HepG2 (cell line): ENCODE results near the gene GDF7. TPM values are rescaled to one million over a fixed set of nuclear protein-coding genes. Genes with fewer than 3 reads are reported as not detected.

Experiments
- ATAC-seq: fragments of 200-7000 bp; cut with Tn5 transposase; 3 replicates; pipeline ENCODE4 v1.9.1; 2020; ENCODE audit warnings: mild to moderate bottlenecking, moderate library complexity
- BruUV-seq: library from RNA; stranded (reverse); fragments of 400-500 nt; replicated peaks from 2 replicates; lab custom pipeline; 2021; lab: Mats Ljungman, UMichigan
- CTCF ChIA-PET: fragments of 300-600 bp; formaldehyde crosslinking; extraction: SDS; loops from one replicate; lab custom pipeline; 2021; ENCODE audit warnings: low total read pairs, inconsistent platforms, low intra/inter-chr PET ratio; lab: Yijun Ruan, JAX
- POLR2A ChIA-PET: fragments of 350-600 bp; sonication (Branson Sonifier 250); formaldehyde crosslinking; loops from one replicate; lab custom pipeline; 2020; ENCODE audit warnings: antibody characterized with exemption, inconsistent platforms; lab: Yijun Ruan, JAX
- DNase-seq: peaks from one replicate; pipeline ENCODE4 v3.0.0-alpha.2; 2015; ENCODE audit warnings: low spot score
- FAIRE-seq: peaks from 3 replicates; lab custom pipeline; 2011; peaks lifted over from hg19 to GRCh38; lab: Jason Lieb, UNC
- H2AFZ ChIP-seq: one replicate; pipeline ENCODE4 v1.6.1; 2011; ENCODE audit warnings: low read length, inconsistent platforms
- H3K27ac ChIP-seq: fragments of 300-600 bp; 3 replicates; pipeline ENCODE4 v1.8.0; 2011; ENCODE audit warnings: mixed run types, mild to moderate bottlenecking, mixed read lengths, low read length, inconsistent platforms; ENCODE audit not compliant: insufficient read depth; ENCODE audit errors: extremely low read length
- H3K27me3 ChIP-seq, 2 experiments: fragments of 200-600 bp in 1 of 2; 2 replicates in 1 of 2; 3 replicates in 1 of 2; pipeline versions ENCODE4 v1.6.0 to v1.8.0; 2011; ENCODE audit warnings: low read length in 2 of 2, mild to moderate bottlenecking in 2 of 2, moderate library complexity in 2 of 2, inconsistent platforms in 1 of 2; ENCODE audit not compliant: insufficient read depth in 2 of 2, control insufficient read depth in 1 of 2
- H3K36me3 ChIP-seq, 2 experiments: fragments of 200-600 bp in 1 of 2; replicated peaks in 1 of 2; 2 replicates in 1 of 2; 3 replicates in 1 of 2; pipeline versions ENCODE4 v1.5.1 to v1.8.0; 2011; ENCODE audit warnings: low read length in 2 of 2, inconsistent platforms in 1 of 2; ENCODE audit not compliant: insufficient read depth in 2 of 2, control insufficient read depth in 1 of 2
- H3K4me1 ChIP-seq: 2 replicates; pipeline ENCODE4 v1.5.1; 2012; ENCODE audit warnings: low read length, inconsistent platforms; ENCODE audit not compliant: insufficient read depth
- H3K4me2 ChIP-seq: 2 replicates; pipeline ENCODE4 v1.6.0; 2011; ENCODE audit warnings: low read depth, low read length, inconsistent platforms
- H3K4me3 ChIP-seq, 3 experiments: fragments of 200-600 bp in 1 of 3; sonication (generic), shearing (Covaris generic) in 1 of 3; replicated peaks in 1 of 3; 2 replicates each; pipeline ENCODE4 v1.5.1; 2011 to 2016; ENCODE audit warnings: low read length in 3 of 3, inconsistent platforms in 2 of 3, low read depth in 2 of 3, mild to moderate bottlenecking in 2 of 3, control low read depth in 1 of 3, mixed read lengths in 1 of 3; ENCODE audit not compliant: insufficient read depth in 1 of 3
- H3K79me2 ChIP-seq: one replicate; pipeline ENCODE4 v1.6.1; 2011; ENCODE audit warnings: low read length, inconsistent platforms; ENCODE audit not compliant: insufficient read depth
- H3K9ac ChIP-seq: 2 replicates; pipeline ENCODE4 v1.6.0; 2011; ENCODE audit warnings: mild to moderate bottlenecking, low read depth, low read length, inconsistent platforms; ENCODE audit not compliant: insufficient read depth
- H3K9me3 ChIP-seq: 2 replicates; pipeline ENCODE4 v1.5.1; 2012; ENCODE audit warnings: mild to moderate bottlenecking, low read length
- H4K20me1 ChIP-seq: 2 replicates; pipeline ENCODE4 v1.6.0; 2011; ENCODE audit warnings: inconsistent platforms, mild to moderate bottlenecking, low read length, moderate library complexity; ENCODE audit not compliant: insufficient read depth
- FIP1L1 ChIP-seq: fragments of 200-400 bp; formaldehyde crosslinking; IDR thresholded peaks from 2 replicates; pipeline ENCODE4 v1.6.1; 2018; ENCODE audit warnings: low read depth, mild to moderate bottlenecking, low read length, moderate library complexity, borderline replicate concordance; ENCODE audit not compliant: insufficient read depth
- PHB2 ChIP-seq: fragments of 450-650 bp; IDR thresholded peaks from 2 replicates; pipeline ENCODE4 v1.6.1; 2018; ENCODE audit not compliant: partially characterized antibody
- RFXANK ChIP-seq: IDR thresholded peaks from 2 replicates; pipeline ENCODE4 v1.6.1; 2016
- SMARCC2 ChIP-seq: fragments of 450-650 bp; IDR thresholded peaks from 2 replicates; pipeline ENCODE4 v1.6.1; 2017; ENCODE audit warnings: antibody characterized with exemption, mild to moderate bottlenecking
- TAF15 ChIP-seq: fragments of 200-400 bp; formaldehyde crosslinking; IDR thresholded peaks from one replicate; pipeline ENCODE4 v1.6.1; 2018; ENCODE audit warnings: mild to moderate bottlenecking, low read depth, low read length; ENCODE audit not compliant: poor library complexity, severe bottlenecking
- TBX2 ChIP-seq: sonication (generic); formaldehyde crosslinking; IDR thresholded peaks from 2 replicates; pipeline ENCODE4 v1.5.0; 2020; ENCODE audit warnings: missing genetic modification reagents, mild to moderate bottlenecking, borderline replicate concordance
- TIGD3 ChIP-seq: sonication (generic); formaldehyde crosslinking; IDR thresholded peaks from 2 replicates; pipeline ENCODE4 v1.5.1; 2020; ENCODE audit warnings: mild to moderate bottlenecking, missing genetic modification reagents, borderline replicate concordance
- XBP1 ChIP-seq: sonication (generic); formaldehyde crosslinking; IDR thresholded peaks from 2 replicates; pipeline ENCODE4 v1.5.0; 2020; ENCODE audit warnings: missing genetic modification reagents
- ZBTB2 ChIP-seq: sonication (generic); formaldehyde crosslinking; IDR thresholded peaks from 2 replicates; pipeline ENCODE4 v1.8.0; 2022; ENCODE audit warnings: low read depth, missing genetic modification reagents
- ZBTB42 ChIP-seq: sonication (generic); formaldehyde crosslinking; IDR thresholded peaks from 2 replicates; pipeline ENCODE4 v1.5.0; 2020; ENCODE audit warnings: mild to moderate bottlenecking, missing genetic modification reagents
- ZFAT ChIP-seq: sonication (generic); formaldehyde crosslinking; conservative IDR thresholded peaks from 2 replicates; pipeline ENCODE4 v1.8.1; 2023; ENCODE audit warnings: missing genetic modification reagents, inconsistent platforms
- ZFX ChIP-seq: sonication (generic); formaldehyde crosslinking; IDR thresholded peaks from 2 replicates; pipeline ENCODE4 v1.4.0; 2020; ENCODE audit warnings: mild to moderate bottlenecking, low read depth, missing genetic modification reagents, moderate library complexity
- ZNF546 ChIP-seq: sonication (generic); formaldehyde crosslinking; conservative IDR thresholded peaks from 2 replicates; pipeline ENCODE4 v1.8.1; 2023; ENCODE audit warnings: mild to moderate bottlenecking, missing genetic modification reagents
- WGBS: methylation state at CpG from one replicate; pipeline ENCODE4 v1.1.6; 2017; ENCODE audit warnings: low lambda C conversion rate; 5-methylcytosine and 5-hydroxymethylcytosine counted together
- in situ Hi-C: cut with HindIII; loops from 2 replicates; pipeline ENCODE4 v1.10.0; 2017; ENCODE audit warnings: low pct_unique_long_range_greater_than_20kb; ENCODE audit not compliant: extremely low pct_ligation_motif_present
- intact Hi-C: fragments of 100-400 bp; cut with micrococcal nuclease; formaldehyde crosslinking; loops from one replicate; pipeline ENCODE4 v1.10.0; 2022; ENCODE audit not compliant: unreplicated experiment
- polyA plus RNA-seq, 8 experiments: library from polyadenylated mRNA; depleted of rRNA in 3 of 8; stranded (reverse) in 7 of 8; unstranded in 1 of 8; fragments of >200 nt; fragmentation: Illumina TruSeq in 4 of 8; extraction: Trizol in 4 of 8; gene quantifications; 2 replicates each; pipeline versions ENCODE4 v1.2.1 to v1.2.3, GENCODE V29; 2011 to 2016; ENCODE audit warnings: low read depth in 4 of 8, missing spikeins in 1 of 8, mixed read lengths in 1 of 8; ENCODE audit not compliant: insufficient read depth in 1 of 8
- total RNA-seq, 5 experiments: library from RNA; depleted of rRNA; stranded (reverse); fragments of >200 nt; fragmentation: Illumina TruSeq; extraction: Trizol; gene quantifications; 2 replicates each; pipeline ENCODE4 v1.2.3, GENCODE V29; 2016; ENCODE audit warnings: low read depth in 1 of 5
- TF ChIP-seq, protein P1 (sequence below): sonication (generic); formaldehyde crosslinking; conservative IDR thresholded peaks from 2 replicates; pipeline ENCODE4 v1.8.1; 2023; ENCODE audit warnings: missing genetic modification reagents
- TF ChIP-seq, protein P2 (sequence below): sonication (generic); formaldehyde crosslinking; IDR thresholded peaks from 2 replicates; pipeline ENCODE4 v1.4.0; 2020; ENCODE audit warnings: mild to moderate bottlenecking, missing genetic modification reagents
- TF ChIP-seq, protein P3 (sequence below): sonication (generic); formaldehyde crosslinking; conservative IDR thresholded peaks from 2 replicates; pipeline ENCODE4 v1.8.0; 2022; ENCODE audit warnings: low read depth, missing genetic modification reagents

Gene GDF7
- total and polyA plus RNA-seq, 2 of the 13 experiments (the other 11 are each of a cell fraction or from before 2014, with no cell fraction given) = 1.6 to 15.0 TPM

DNA sequence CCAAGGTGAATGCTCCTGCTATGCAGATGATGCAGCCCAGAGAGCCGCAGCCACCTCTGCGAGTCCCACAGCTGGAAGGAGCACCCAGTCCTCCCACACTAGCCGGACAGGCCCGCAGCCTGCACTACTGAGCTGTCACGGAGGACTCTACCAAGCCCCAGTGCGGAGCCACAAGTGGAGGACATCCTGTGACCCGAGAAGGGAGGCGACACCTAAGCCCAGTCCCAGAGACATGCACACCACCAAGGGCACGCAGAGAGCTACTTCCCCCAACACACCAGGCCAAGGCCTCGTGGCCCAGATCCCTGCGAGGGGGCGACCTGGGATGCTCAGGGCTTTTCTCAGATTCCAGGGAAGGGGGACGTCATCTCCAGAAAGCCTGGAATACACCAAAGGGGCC lies 28.9 kb upstream of the GDF7 start:
- Histone ChIP-seq H3K9ac (no peak overlapping the region), H4K20me1 (no peaks in the 10 kb centered on the region), H3K36me3 (peaks cover 5 to 9% of the 10 kb centered on the region in 2 experiments), H3K4me1 (peaks cover 42% of the 10 kb centered on the region), H3K4me2 (no peak overlapping the region), H3K9me3 (no peaks in the 10 kb centered on the region), H3K27me3 (no peaks in the 10 kb centered on the region), H3K4me3 (no peak overlapping the region), H2AFZ (no peak overlapping the region), H3K79me2 (no peaks in the 10 kb centered on the region), H3K27ac (no peak overlapping the region)
- DNase-seq (no peak), FAIRE-seq (no peak), ATAC-seq (no peak)
- BruUV-seq = no TSS peak
- intact Hi-C loops = loop anchor here (5.0 kb wide), 1 partner anchor 111 kb away; no protein-coding TSS in a partner anchor
- in situ Hi-C loops = loop anchor here (5.0 kb wide), 1 partner anchor 191 kb away; the partner anchor contains the start of gene RHOB
- TF ChIP-seq FIP1L1 = no peak
- TF ChIP-seq, protein P1, sequence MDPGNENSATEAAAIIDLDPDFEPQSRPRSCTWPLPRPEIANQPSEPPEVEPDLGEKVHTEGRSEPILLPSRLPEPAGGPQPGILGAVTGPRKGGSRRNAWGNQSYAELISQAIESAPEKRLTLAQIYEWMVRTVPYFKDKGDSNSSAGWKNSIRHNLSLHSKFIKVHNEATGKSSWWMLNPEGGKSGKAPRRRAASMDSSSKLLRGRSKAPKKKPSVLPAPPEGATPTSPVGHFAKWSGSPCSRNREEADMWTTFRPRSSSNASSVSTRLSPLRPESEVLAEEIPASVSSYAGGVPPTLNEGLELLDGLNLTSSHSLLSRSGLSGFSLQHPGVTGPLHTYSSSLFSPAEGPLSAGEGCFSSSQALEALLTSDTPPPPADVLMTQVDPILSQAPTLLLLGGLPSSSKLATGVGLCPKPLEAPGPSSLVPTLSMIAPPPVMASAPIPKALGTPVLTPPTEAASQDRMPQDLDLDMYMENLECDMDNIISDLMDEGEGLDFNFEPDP (CRISPR knock-in tag) = no peak
- no peak for TF ChIP-seq ZNF546 (CRISPR knock-in tag)
- no peak for TF ChIP-seq ZBTB42 (CRISPR knock-in tag)
- no peak for TF ChIP-seq SMARCC2
- TF ChIP-seq XBP1 (CRISPR knock-in tag) = no peak
- TF ChIP-seq, protein P2, sequence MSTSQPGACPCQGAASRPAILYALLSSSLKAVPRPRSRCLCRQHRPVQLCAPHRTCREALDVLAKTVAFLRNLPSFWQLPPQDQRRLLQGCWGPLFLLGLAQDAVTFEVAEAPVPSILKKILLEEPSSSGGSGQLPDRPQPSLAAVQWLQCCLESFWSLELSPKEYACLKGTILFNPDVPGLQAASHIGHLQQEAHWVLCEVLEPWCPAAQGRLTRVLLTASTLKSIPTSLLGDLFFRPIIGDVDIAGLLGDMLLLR (CRISPR knock-in tag) = no peak
- TF ChIP-seq ZBTB2 (CRISPR knock-in tag) = no peak
- TF ChIP-seq TIGD3 (CRISPR knock-in tag) = no peak
- TF ChIP-seq, protein P3, sequence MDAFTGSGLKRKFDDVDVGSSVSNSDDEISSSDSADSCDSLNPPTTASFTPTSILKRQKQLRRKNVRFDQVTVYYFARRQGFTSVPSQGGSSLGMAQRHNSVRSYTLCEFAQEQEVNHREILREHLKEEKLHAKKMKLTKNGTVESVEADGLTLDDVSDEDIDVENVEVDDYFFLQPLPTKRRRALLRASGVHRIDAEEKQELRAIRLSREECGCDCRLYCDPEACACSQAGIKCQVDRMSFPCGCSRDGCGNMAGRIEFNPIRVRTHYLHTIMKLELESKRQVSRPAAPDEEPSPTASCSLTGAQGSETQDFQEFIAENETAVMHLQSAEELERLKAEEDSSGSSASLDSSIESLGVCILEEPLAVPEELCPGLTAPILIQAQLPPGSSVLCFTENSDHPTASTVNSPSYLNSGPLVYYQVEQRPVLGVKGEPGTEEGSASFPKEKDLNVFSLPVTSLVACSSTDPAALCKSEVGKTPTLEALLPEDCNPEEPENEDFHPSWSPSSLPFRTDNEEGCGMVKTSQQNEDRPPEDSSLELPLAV = no peak
- no peak for TF ChIP-seq TAF15
- no peak for TF ChIP-seq PHB2
- no peak for TF ChIP-seq ZFAT (CRISPR knock-in tag)
- TF ChIP-seq TBX2 (CRISPR knock-in tag) = no peak
- TF ChIP-seq RFXANK (CRISPR knock-in tag) = no peak
- TF ChIP-seq ZFX (CRISPR knock-in tag) = no peak
- ChIA-PET CTCF (no interaction called here), POLR2A (interaction anchor here (1.4 kb wide), 1 partner anchor 191 kb away, joined by 3 read pairs; the partner anchor contains the start of gene RHOB)
- WGBS = 94% methylated on average over 10 of the region's 13 CpGs
